ENCODE results near the gene DENND4B.
A peak's percentile ranks its signal among the peaks of the same experiment; 100 is the strongest.
"Not testable (repeated sequence)": the region's sequence is repeated elsewhere in the genome, so short reads cannot be mapped to it uniquely, and the experiment has no call there.

DENND4B gene, protein sequence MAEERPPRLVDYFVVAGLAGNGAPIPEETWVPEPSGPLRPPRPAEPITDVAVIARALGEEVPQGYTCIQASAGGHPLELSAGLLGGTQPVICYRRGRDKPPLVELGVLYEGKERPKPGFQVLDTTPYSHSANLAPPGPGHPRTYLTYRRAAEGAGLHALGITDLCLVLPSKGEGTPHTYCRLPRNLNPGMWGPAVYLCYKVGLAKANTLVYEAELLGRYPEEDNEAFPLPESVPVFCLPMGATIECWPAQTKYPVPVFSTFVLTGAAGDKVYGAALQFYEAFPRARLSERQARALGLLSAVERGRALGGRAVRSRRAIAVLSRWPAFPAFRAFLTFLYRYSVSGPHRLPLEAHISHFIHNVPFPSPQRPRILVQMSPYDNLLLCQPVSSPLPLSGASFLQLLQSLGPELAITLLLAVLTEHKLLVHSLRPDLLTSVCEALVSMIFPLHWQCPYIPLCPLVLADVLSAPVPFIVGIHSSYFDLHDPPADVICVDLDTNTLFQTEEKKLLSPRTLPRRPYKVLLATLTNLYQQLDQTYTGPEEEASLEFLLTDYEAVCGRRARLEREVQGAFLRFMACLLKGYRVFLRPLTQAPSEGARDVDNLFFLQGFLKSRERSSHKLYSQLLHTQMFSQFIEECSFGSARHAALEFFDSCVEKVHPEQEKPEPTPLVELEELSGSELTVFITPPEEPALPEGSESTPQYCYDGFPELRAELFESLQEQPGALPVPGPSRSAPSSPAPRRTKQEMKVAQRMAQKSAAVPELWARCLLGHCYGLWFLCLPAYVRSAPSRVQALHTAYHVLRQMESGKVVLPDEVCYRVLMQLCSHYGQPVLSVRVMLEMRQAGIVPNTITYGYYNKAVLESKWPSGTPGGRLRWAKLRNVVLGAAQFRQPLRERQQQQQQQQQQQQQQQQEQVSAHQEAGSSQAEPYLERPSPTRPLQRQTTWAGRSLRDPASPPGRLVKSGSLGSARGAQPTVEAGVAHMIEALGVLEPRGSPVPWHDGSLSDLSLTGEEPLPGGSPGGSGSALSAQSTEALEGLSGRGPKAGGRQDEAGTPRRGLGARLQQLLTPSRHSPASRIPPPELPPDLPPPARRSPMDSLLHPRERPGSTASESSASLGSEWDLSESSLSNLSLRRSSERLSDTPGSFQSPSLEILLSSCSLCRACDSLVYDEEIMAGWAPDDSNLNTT (N-terminal part only)

DNA sequence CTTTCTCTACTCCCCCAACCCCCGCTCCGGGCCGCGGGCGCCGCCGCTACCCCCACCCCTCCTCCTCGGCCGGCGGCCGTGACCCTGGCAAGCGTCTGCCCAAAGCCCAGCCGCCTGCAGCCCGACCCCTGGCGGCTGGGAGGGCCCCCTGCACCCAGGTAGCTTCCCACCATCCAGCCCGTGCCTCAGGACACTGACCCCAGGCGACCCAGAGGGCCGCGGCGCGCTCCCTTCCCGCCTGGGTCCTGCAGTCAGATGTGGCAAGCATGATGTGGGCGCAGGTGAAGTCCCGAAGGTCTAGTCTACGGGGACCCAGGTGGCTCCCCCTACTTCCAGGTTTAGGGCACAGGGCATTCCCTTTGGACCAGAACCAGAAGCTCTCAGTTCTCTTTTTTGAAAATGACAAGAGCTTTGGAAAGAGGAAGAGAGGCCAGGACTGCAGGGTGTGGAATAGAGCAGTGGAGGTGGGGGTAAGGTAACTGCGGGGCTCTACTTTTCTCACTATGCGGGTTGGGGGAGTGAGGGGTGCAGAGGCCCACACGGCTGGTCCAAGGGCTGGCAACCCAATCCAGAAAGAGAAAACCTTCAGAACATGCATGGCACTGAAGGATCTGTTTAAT, at the start of gene DENND4B:
DENND4B (minus strand) TSS at position 97 of the 620 bp plus-strand sequence. CDS start 2,344 bp downstream, outside the sequence.
- peak; percentile 77 for DNase-seq

DNA sequence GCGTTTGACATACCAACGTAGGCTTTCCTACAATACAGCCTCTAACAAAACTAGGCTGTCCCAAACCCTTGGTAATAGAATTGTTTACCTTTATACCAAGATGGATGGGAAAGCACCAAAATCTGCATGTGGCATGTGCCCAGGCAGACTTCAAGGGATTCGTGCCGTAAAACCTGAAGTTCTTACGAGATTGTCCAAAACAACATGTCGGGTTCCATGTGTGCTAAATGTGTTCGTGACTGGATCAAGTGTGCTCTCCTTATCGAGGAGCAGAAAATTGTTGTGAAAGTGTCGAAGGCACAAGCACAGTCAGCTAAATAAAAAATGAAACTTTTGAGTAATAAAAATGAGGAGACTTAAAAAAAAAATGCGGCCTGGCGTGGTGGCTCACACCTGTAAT, 49.1 kb upstream of the DENND4B start:
- DNase-seq: no peak

DNA sequence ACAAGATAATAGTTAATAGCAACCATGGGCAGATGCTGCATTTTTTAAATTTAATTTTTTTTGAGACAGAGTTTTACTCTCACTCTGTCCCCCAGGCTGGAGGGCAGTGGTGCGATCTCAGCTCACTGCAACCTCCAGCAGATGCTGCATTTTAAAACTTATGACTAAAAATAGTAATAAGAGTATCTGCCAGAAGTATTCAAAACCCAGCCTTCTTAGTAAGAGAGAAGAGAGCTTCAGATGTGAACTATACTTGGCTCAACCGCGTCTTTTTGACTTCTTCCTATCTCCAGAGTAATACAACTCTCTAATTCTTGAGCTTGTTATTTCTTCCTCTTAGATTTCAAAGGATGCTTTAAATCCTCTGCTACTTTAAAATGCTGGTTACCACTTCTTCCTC, 48.7 kb upstream of the DENND4B start:
- no peak for DNase-seq

DNA sequence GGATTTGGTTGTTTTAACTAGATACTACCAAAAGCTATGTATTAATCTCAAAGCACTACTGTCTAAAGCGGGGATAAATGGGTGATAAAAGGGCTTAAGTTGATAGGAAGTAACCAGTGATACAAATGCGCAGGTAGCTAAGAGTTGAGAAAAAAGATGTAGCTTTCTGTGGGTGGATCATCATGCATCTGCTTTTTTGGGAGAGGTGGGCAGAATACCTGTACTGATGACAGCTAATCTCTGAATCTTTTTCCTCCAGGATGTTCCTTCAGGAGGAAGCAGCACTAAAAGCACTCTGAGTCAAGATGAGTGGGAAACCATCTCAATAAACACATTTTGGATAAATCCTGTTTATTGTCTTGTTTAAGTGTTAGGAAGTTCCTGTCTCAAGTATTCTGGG, 45.3 kb upstream of the DENND4B start:
- no peak for DNase-seq

DNA sequence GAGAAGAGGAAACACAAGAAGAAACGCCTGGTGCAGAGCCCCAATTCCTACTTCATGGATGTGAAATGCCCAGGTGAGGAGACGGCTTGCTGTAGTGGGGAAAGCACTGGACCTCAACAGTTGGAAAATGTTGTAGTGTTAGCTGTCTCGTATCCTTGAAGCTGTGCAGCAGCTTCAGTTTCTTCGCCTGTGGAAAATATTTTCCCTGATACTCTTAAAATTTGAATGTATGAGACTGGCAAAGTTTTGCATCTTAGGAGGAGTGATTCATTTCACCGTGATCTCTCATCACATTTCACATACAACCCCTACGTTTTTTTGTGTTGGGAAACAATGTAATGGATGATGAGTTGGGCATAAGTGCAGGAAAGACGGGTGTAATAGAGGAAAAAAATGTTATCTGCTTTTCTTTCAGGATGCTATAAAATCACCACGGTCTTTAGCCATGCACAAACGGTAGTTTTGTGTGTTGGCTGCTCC, 44.7 kb upstream of the DENND4B start:
- no peak for DNase-seq

DNA sequence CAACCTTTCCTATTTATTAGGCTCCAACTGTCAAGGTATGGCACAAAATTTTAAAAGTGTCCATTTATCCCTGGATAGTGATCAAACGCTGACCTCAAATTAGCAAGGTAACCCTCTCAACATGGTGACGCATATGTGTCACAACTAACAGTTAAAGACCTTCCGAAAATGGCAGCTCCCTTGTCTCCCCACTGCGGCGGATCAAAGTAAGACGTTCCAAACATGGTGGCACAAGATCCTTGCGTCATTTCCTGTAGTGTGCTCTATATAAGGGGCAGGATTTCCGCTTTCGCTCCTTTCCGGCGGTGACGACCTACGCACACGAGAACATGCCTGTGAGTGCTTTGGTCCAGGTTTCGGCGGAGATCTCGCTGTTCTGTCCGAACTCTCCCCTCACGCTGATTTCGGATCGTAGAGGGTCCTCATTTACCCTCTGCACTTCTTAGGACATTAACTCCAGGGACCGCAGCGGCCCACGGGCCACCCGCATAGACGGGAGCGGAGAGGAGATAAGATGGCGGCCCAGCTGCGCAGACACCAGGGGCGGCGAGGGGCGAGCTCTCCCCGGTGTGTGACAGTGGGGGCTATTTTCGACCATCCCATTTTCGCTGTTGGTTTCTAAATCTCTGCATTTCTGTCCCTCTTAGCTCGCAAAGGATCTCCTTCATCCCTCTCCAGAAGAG, 44.1 kb upstream of the DENND4B start, which contains the start of gene RPS27:
RPS27 (plus strand) TSS at position 295 of the 683 bp plus-strand sequence; CDS start at position 330, 35 bp downstream.
- peak; percentile 99 for DNase-seq

DNA sequence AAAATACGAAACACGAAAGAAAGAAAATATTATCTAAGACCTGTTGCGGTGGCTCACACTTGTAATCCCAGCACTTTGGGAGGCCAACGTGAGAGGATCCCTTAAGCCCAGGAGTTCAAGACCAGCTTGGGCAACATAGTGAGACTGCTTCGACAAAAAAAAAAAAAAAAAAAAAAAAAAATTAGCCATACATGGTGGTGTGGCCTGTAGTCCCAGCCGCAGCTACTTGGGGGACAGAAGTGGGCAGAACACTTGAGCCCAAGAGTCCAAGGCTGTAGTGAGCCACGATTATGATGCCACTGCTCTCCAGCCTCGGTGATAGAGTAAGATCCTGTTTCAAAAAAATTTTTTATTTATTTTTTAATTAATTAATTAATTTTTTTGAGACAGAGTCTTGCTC, 41.1 kb upstream of the DENND4B start:
- DNase-seq: no peak

DNA sequence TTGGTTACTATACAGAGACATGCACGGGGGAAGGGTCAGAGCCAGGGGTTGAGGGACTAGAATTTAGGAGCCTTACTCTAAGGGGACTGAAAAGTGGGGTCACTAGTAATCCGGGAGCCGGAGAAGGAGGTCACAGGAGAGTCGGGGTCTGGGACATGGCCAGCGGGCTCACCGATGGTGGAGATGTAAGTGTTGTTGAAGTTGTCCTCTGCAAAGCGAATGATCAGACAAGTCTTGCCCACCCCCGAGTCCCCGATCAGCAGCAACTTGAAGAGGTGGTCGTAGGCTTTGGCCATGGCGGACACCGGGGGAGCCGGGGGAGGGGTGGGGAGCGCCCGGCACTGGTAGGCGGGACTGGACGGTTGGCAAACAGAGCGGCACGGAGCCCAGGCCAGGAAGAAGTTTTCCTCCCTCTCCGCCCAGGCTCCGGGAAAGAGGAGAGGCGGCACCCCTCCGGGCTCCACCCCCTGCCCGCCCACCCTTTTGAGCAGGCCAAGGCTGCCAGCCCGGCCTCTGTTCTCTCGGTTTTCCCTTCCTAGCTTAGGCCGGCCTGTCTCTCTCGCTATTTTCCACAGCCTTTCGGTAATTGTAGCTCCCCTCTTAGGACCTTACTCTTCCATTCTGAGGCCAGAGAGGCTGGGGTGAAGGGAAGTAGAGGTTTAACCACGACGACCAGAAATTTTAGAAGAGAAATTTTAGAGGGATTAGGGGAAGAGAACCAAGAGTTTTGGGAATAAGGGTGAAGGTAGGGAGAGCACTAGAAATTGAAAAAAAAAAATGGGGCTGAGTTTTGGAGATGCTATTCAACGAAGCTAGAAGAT, 39.6 kb upstream of the DENND4B start, which contains the start of gene RAB13:
RAB13 (minus strand) TSS at position 399 of the 821 bp plus-strand sequence; CDS start at position 296, 103 bp downstream.
- DNase-seq: peak; percentile 89

DNA sequence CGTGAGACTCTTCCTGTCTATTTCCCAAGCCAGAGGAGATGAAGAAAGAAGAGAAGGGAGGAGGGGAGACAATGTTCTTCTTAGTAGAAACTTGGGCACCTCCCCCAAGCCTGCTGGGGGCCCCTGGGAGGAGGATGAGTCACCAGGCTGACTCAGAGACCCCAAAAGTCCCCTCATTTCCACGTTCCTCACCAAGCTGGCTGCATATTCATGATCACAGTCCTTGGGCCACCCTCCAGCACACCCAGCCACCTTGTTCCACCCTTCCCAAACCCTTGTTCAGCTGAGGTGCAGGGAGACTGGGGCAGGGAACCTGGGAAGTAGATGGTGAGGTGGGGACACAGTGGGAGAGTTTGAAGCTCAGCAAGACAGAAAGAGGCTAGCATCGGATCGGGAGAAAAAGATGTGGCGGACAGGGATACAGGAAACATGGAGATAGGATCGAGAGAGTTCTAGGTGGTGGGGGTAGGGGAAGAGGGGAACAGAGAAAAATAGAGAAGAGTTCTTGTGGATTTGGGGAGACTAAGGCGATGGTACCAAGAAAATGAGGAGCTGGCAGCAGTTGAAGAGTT, 38.9 kb upstream of the DENND4B start:
- peak; percentile 91 for DNase-seq

DNA sequence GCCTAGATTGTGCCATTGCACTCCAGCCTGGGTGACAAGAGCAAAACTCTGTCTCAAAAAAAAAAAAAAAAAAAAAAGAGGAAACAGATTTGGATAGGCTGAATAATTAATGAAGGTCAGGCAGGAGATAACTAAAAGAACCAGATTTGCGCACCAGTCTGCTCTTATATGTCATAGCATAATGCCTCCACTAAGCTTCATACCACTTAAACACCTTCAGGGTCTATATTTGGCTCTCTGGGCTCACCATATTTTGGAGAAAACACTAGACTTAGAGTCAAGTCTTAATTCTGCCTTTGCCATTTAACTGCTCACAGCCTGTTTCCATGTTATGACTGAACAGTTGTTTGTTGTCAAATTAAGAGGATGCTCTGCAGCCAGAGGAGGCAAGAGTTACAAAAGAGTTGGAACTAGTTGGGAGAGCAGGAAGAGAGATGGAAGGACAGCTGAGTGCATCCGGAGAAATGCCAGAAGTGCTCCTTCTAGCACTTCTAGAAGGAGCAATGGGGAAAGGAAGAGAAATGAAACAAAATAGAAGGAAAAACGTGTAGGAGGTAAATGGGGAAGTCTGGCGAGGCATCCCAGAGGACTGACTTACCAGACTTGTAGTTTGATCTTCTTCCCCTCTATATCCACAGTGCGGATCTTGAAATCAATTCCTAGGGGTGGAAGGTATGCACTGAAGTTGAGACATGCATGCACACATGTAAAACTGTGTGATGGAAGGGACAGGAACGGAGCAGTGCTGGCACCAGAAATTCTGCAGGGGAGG, 37.8 kb upstream of the DENND4B start:
- no peak for DNase-seq

DNA sequence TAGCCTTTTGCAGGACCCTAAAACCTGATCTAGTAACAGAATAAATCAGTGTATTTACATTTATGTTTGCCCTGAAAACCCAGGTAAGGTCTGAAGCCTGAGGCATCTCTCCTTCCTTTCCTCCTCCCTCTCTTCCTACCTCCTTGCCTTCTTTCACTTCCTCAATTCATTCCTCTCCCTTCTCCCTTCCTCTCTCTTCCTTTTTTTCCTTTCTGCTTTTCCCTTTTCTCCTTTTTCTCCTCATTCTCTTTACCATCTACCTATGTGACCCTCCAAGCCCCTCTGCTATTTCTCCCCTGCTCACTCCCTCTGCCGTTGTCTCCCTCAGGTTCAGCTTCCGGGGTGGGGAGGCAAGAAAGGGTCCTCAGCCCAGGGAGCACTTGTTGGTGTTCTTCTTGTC, 35.2 kb upstream of the DENND4B start:
- DNase-seq: not testable (repeated sequence)

DNA sequence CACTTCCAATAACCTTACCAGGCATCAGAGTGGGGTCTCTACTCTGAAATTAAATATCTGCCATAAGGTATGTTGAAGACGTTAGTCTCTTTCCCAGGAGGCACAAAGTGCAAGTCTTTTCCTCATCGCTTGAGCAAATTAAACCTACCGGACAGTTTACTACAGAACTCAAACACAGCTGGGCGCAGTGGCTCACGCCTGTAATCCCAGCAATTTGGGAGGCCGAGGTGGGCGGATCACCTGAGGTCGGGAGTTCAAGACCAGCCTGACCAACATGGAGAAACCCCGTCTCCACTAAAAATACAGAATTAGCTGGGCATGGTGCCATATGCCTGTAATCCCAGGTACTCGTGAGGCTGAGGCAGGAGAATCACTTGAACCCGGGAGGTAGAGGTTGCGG, 32.6 kb upstream of the DENND4B start:
- DNase-seq: not testable (repeated sequence)

DNA sequence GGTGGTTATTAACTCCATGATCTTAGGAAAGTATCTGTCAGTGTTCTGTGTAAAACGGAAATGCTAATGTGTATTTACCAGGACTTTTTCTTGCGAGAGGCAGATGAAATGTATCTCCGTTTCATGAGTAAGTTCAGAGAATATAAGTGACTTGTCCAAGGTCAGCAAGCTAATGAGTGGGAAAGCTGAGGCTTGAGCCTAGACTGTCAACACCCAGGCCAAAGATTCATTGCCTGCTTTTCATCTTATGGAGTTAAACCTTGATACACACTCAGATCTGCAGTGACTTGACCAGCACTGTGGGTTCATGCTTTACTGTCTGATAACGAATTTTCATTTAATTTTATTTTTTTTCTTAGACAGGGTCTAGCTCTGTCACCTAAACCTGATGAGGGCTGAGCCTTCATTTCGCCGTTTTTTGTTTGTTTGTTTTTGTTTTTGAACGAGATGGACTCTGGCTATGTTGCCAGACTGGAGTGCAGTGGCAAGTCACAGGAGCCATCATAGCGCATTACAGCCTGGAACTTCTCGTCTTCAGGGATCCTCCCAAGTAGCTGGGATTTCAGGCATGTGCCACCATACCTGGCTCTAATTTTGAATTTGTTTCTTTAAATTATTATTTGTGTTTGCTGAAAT, 31.9 kb upstream of the DENND4B start:
- no peak for DNase-seq

DNA sequence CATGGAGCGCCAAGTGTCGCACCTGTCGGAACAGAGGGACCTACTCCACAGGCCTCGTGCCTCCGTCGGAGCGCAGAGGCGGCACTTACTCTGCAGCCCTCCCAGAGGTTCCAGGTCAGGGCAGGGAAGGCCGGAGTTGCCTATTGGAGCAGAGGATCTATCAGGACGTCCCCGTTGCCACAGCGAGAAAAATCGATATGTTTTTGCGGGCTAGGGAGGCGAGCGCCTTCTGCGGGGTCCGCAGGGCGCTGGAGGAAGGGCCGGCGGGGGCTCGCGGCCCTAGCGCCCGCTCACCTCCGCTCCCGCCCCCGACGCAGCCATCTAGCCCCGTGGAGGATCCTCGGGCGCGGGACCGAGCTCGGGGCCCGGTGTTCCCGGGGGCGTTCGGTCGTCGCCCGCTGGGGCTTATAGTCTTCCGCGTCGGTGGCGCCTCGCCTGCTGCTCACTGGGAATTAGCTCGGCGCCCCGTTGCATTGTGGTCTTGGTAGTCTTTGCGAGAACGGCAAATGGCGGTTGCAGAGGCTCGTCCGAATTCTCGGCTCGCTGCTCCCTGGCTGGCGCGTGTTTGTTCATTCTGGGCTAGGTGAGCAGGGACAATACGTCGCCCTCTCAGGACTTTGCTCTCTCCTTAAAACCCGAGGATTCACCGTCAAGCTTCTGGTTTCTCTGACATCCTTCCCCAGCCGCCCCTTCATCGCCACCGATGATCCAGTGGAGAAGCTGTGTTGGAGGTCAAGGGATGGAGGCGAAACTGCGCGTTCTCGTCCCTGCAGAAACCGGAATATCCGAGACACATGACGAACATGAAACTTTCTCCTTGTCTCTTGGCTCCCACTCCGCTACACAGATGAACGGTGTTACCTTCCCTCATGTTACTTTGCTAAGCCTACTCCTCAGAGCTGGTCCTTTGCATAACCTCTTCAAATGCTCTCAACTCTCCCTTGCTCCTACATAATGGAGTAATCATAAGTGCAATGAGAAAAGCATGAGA, 31.0 kb upstream of the DENND4B start, which contains the start of gene JTB:
JTB (minus strand) TSS at position 425 of the 991 bp plus-strand sequence; CDS start at position 3, 422 bp downstream.
- peak; percentile 83 for DNase-seq

DNA sequence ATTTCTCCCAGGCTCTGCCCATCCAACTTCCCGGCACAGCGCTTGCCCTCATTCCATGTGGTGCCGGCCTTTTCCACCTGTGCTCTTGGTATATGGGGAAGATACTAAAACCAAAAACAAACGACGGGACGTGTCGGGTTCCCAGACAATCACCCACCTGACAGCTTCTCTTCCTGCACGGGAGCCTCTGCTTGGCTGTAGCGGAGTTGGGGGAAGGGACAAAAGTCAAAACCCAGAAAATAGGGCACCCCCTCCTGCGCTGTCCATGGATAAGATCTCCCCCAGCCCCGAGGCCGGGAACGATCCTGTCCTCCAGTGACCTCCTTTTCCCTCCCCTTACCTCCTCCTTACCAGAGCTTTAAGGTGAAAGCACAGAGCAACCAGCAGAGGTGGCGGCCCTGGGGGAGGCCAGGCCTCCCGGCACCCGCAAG, 30.3 kb upstream of the DENND4B start:
- no peak for DNase-seq

DNA sequence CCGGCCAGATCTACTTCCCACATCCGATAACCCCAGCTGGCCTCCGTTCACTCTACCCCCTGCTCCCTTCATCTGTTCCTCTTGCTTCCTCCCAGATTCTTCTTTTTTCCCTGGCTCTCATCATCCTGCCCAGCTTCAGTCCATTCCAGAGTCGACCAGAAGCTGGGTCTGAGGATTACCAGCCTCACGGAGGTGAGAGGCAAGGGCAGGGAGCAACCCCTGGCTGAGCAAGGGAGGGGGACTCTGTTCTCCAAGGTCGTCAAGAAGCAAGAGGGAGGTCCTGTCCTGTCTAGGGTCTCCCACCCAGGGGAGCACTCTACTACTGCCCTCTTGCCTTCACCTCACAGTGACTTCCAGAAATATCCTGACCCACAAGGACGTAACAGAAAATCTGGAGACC, 27.0 kb upstream of the DENND4B start:
- no peak for DNase-seq

DNA sequence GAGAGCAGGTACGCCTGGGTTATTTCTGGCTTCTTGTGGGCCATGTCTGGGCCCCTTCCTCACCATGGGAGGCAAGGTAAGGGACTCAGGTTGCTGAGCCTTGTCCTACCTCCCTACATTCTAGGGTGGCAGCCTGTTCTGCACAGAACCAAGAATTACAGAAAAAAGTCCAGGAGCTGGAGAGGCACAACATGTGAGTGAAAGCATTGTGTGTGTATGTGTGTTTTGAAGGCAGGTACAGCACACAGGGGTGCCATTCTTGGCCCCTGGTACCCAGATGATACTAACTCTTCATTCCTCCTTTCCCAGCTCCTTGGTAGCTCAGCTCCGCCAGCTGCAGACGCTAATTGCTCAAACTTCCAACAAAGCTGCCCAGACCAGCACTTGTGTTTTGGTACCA, 26.6 kb upstream of the DENND4B start:
- DNase-seq: no peak

DNA sequence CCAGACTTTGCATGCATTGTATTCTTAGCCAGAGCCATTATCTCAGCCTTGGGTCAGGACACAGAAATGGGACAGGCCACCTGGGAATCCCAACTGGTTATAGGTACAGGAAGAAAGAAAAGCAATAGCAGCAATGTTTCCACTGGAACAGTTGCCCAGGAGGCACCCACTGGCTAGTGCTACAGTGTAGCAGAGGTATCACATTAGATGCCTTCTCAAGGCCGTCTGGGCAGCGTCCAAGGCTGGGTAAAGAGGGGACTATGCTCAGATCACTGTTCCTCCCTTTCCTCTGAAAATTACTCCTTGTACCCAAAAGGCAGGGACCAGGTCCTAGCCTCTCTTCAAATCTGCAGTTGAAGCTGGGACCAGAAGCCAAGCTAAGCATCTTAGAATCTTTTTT, 23.8 kb upstream of the DENND4B start:
- DNase-seq: no peak
